Raji (cell line): ENCODE data around the gene POLR1H.

ENCODE experiments used
- POLR2A ChIP-seq: IDR thresholded peaks from 2 replicates; pipeline ENCODE4 v1.6.1; 2011; ENCODE audit warnings: low read depth, low read length, control low read depth; ENCODE audit not compliant: insufficient read depth

Gene POLR1H

DNA sequence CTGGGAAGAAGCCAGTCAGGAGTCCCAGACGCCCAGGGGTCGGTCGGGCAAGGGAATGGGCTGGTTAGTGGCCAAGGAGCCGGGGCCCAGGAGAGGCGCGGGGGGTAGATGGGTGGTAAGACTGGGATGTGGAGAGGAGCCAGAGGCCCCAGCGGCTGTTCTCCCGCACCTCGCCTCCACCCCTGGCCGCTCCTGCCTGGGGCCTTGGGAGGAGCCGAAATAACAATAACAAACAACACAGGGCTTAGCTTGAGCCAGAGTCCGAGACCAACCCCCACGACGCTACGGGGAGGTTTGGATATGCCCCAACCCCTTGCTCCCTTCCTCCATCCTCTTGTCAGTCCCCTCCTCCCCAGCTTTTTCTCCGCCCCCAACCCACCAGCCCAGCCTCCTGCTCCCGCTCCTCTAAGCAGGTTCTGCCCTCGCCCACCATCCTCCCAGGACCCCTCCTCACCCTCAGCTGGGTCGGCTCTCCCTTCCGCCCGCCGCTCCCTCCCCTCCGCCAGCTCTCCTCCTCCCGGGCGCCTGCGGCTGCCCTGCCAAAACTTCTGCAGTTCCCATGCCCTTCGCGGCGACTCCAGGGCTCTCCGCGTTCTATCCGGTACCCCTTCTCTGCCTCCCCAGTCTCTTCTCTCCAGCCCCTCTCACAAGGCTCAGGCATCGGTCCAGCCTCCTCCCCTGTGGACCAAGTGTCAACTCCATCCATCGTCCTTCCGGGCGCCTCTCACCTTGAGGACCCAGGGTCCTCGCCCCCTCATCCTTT, 13.4 kb downstream of the POLR1H start:
- no peak for TF ChIP-seq POLR2A

GRCh38 chr6:30075094-30075789, 14.2 kb downstream of the POLR1H start, which contains the start of gene RNF39:
Gene RNF39 (minus strand): TSS chr6:30075769. CDS start chr6:30075585, 184 bp downstream.
- no peak for TF ChIP-seq POLR2A

GRCh38 chr6:30075790-30076732, 15.0 kb downstream of the POLR1H start:
- no peak for TF ChIP-seq POLR2A

- no peak for TF ChIP-seq POLR2A
Measured at GRCh38 chr6:30077218-30077617, 16.2 kb downstream of the POLR1H start.

DNA sequence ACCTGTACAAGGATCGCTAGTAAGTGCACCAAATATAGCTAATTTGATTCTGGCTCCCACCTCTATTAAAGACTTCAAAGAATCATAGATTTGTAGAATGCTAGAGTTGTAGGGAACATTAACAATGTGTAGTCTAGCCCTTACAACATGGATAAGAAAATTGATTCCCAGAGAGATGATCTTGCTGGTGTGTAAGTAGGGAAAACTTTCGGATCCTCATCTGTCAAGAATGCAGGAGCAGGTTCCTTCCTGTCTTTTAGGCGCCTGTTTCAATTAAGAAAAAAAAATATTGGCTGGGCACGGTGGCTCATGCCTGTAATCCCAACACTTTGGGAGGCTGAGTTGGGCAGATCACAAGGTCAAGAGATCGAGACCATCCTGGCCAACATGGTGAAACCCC, 26.8 kb downstream of the POLR1H start:
- no peak for TF ChIP-seq POLR2A

GRCh38 chr6:30091577-30092381, 30.7 kb downstream of the POLR1H start:
- TF ChIP-seq POLR2A: no peak

GRCh38 chr6:30092852-30093543, 31.9 kb downstream of the POLR1H start:
- no peak for TF ChIP-seq POLR2A

GRCh38 chr6:30093951-30094661, 33.0 kb downstream of the POLR1H start:
- TF ChIP-seq POLR2A: no peak

GRCh38 chr6:30096829-30097228, 35.8 kb downstream of the POLR1H start:
- no peak for TF ChIP-seq POLR2A

DNA sequence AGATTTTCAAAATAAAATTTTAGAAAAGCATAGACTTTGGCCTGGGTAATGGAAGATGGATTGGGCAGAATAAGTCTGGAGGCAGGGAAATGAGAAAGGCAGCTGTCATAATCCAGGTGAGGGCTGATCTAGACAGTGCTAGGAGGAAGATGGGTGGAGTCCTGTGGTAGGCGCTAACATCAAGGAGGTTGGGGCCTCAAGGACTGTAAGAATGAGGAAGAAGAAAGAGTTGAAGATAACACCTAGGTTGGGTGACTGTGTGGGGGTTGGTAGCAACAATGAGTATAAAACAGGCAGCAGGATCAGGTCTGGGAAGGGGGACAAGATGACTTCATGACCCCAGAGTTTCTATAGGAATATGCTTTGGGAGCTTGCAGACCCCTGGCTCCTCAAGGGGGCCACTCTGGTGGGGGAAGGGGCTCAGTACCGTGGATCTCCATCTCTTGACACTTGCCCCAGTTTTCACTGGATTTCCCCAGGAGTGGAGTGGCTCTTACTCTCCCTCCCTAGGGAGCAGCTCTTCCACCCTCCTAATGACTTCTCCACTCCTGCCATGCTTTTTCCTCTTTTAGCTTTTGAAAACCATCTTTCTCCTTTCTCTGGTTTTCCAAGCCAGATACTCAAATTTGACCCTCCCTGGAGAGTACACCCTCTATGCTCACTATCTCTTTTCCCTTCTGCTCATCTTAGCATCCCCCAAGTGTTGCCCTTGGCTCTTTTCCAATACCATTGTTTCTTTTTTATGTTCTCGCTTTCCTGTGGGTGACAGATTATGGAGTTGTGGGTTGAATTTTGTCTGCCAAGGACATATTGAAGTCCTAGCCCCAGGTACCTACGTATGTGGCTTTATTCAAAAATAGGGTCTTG, 37.1 kb downstream of the POLR1H start:
- TF ChIP-seq POLR2A: no peak

- no peak for TF ChIP-seq POLR2A
Measured at GRCh38 chr6:30100154-30100553, 39.1 kb downstream of the POLR1H start.
